Panc1 (cell line): ENCODE results near the gene SLC25A13.

Experiments
- POLR2AphosphoS5 ChIP-seq: IDR thresholded peaks from 2 replicates; pipeline ENCODE4 v1.6.1; 2012; ENCODE audit warnings: mild to moderate bottlenecking, low read depth, low read length, moderate library complexity
- SIN3A ChIP-seq: IDR thresholded peaks from 2 replicates; pipeline ENCODE4 v1.6.1; 2012; ENCODE audit warnings: low read depth, mild to moderate bottlenecking, low read length, moderate library complexity, borderline replicate concordance; ENCODE audit not compliant: insufficient read depth
- TCF7L2 ChIP-seq: IDR thresholded peaks from 2 replicates; pipeline ENCODE4 v1.6.1; 2011; ENCODE audit warnings: mild to moderate bottlenecking, low read depth, low read length, inconsistent platforms
- TF ChIP-seq, protein P1 (sequence below): fragments of 450-650 bp; IDR thresholded peaks from 2 replicates; pipeline ENCODE4 v1.5.1; 2017; ENCODE audit warnings: mild to moderate bottlenecking
- TF ChIP-seq, protein P2 (sequence below), 2 experiments: IDR thresholded peaks; 2 replicates each; pipeline ENCODE4 v1.6.1; 2011 to 2012; ENCODE audit warnings: low read depth in 2 of 2, control low read depth in 1 of 2, low read length in 1 of 2, mild to moderate bottlenecking in 1 of 2, moderate library complexity in 1 of 2; ENCODE audit not compliant: insufficient read depth in 1 of 2

DNA sequence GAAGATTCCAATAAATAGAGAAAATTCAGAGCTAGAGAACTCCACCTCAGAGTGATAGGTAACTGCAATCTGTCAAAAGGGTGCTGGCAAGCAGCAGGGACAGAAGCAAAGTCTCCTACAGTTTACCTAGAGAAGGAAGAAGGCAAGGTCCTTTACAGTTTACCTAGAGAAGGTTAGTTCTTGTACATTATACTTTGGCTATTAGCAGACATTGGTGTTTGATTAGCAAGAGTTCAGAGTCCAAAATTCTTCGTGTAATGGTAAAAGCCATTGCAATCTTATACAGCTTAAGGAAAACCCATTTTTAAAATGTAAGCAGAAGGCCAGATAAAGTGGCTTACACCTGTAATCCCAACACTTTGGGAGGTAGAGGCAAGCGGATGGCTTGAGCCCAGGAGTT, 45.9 kb downstream of the SLC25A13 start:
- TF ChIP-seq, protein P1, sequence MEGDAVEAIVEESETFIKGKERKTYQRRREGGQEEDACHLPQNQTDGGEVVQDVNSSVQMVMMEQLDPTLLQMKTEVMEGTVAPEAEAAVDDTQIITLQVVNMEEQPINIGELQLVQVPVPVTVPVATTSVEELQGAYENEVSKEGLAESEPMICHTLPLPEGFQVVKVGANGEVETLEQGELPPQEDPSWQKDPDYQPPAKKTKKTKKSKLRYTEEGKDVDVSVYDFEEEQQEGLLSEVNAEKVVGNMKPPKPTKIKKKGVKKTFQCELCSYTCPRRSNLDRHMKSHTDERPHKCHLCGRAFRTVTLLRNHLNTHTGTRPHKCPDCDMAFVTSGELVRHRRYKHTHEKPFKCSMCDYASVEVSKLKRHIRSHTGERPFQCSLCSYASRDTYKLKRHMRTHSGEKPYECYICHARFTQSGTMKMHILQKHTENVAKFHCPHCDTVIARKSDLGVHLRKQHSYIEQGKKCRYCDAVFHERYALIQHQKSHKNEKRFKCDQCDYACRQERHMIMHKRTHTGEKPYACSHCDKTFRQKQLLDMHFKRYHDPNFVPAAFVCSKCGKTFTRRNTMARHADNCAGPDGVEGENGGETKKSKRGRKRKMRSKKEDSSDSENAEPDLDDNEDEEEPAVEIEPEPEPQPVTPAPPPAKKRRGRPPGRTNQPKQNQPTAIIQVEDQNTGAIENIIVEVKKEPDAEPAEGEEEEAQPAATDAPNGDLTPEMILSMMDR, result no peak
- no peak for TF ChIP-seq POLR2AphosphoS5
- TF ChIP-seq, protein P2, sequence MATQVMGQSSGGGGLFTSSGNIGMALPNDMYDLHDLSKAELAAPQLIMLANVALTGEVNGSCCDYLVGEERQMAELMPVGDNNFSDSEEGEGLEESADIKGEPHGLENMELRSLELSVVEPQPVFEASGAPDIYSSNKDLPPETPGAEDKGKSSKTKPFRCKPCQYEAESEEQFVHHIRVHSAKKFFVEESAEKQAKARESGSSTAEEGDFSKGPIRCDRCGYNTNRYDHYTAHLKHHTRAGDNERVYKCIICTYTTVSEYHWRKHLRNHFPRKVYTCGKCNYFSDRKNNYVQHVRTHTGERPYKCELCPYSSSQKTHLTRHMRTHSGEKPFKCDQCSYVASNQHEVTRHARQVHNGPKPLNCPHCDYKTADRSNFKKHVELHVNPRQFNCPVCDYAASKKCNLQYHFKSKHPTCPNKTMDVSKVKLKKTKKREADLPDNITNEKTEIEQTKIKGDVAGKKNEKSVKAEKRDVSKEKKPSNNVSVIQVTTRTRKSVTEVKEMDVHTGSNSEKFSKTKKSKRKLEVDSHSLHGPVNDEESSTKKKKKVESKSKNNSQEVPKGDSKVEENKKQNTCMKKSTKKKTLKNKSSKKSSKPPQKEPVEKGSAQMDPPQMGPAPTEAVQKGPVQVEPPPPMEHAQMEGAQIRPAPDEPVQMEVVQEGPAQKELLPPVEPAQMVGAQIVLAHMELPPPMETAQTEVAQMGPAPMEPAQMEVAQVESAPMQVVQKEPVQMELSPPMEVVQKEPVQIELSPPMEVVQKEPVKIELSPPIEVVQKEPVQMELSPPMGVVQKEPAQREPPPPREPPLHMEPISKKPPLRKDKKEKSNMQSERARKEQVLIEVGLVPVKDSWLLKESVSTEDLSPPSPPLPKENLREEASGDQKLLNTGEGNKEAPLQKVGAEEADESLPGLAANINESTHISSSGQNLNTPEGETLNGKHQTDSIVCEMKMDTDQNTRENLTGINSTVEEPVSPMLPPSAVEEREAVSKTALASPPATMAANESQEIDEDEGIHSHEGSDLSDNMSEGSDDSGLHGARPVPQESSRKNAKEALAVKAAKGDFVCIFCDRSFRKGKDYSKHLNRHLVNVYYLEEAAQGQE (IDR thresholded peaks at IDR 0.05; ENCODE audit: insufficient read depth in 1 of 2, low read depth in 2 of 2, low read length in 1 of 2), result no peak
- TF ChIP-seq TCF7L2, result no peak
- no peak for TF ChIP-seq SIN3A
